ENCODE measurements around the gene ZNF148.

ZNF148 gene

DNA sequence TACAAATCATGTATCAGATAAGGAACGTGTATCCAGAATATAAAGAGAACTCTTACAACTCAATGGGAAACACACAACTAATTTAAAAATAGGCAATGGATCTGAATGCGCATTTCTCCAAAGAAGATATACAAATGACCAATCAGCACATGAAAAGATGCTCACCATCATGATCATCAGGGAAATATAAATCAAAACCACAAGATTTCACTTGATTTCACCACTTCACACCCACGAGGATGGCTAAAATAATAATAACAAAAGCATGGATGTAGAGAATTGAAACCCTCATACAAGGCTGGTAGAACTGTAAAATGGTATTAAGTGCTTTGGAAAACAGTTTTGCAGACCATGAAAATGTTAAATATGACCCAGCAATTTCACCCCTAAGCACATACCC lies 135.9 kb downstream of the ZNF148 start:
- Histone ChIP-seq H3K36me3 (ENCODE audit: insufficient read depth, insufficient read length, low read length) (peaks cover under 1% of the 10 kb centered on the region), H3K4me3 (ENCODE audit: insufficient read length, low read depth) (no peak overlapping the region), H3K27me3 (ENCODE audit: insufficient read depth, insufficient read length) (no peaks in the 10 kb centered on the region), H3K9me3 (ENCODE audit: insufficient read depth, low read length) (no peaks in the 10 kb centered on the region), H3K4me1 (ENCODE audit: insufficient read depth, insufficient read length) (no peaks in the 10 kb centered on the region), H3K9ac (ENCODE audit: insufficient read length, low read depth) (no peak overlapping the region)
- TF ChIP-seq ZNF274 (IDR thresholded peaks at IDR 0.05; ENCODE audit: low read depth, low read length) (no peak), SUZ12 (IDR thresholded peaks at IDR 0.05; ENCODE audit: extremely low read depth, insufficient read depth, insufficient read length) (no peak), YY1 (IDR thresholded peaks at IDR 0.05; ENCODE audit: insufficient read depth, insufficient read length) (no peak)
- DNase-seq (ENCODE audit: low read depth, low spot score), result no peak

DNA sequence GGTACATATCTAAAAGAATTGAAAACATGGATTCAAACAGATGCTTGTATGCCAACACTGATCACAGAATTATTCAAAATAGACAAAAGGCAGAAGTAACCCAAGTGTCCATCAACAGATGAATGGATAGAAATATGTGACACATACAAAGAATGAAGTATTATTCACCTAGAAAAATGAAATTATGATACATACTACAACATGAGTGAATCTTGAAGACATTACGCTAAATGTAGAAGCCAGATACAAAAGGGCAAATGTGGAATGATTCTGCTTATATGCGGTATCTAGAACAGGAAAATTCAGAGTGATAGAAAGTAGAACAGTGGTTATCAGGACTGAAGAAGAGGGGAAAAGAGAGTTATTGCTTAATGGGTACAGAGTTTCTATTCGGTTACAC lies 136.4 kb downstream of the ZNF148 start:
- DNase-seq (ENCODE audit: low read depth, low spot score), result no peak
- no peaks in the 10 kb centered on the region for H3K27me3 ChIP-seq (ENCODE audit: insufficient read depth, insufficient read length)
- no peaks in the 10 kb centered on the region for H3K4me1 ChIP-seq (ENCODE audit: insufficient read depth, insufficient read length)
- H3K9ac ChIP-seq (ENCODE audit: insufficient read length, low read depth), result no peak overlapping the region
- no peaks in the 10 kb centered on the region for H3K9me3 ChIP-seq (ENCODE audit: insufficient read depth, low read length)
- TF ChIP-seq SUZ12 (IDR thresholded peaks at IDR 0.05; ENCODE audit: extremely low read depth, insufficient read depth, insufficient read length), result no peak
- no peak for TF ChIP-seq ZNF274 (IDR thresholded peaks at IDR 0.05; ENCODE audit: low read depth, low read length)
- TF ChIP-seq YY1 (IDR thresholded peaks at IDR 0.05; ENCODE audit: insufficient read depth, insufficient read length), result no peak
- no peak overlapping the region for H3K4me3 ChIP-seq (ENCODE audit: insufficient read length, low read depth)
- H3K36me3 ChIP-seq (ENCODE audit: insufficient read depth, insufficient read length, low read length), result peaks cover 4% of the 10 kb centered on the region

DNA sequence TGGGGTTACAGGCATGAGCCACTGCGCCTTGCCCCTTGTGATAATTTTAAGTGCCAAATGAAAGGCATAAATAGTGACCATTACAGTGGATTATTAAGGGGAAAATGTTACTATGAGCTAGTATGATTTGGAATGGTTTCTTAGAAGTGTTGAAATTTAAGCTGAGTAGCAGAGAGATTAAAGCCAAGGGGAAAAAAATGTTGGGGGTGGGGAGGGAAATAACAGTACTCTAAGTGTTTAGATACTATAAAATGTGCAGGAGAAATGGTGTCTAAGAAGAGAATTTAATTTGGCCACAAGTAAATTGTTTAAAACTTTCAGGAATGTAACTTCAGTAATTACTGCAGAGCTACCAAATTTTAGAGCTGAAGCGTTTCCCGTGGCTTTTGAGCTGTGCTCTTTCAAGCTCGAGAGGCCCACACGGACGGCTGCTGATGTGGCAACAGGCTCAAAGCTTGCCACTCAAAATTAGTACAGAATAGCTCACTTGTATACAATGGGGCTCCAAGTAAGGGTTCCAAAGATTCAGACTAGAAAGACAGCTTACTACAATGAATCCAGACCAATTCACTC lies 138.7 kb downstream of the ZNF148 start:
- Histone ChIP-seq H3K4me1 (ENCODE audit: insufficient read depth, insufficient read length) (no peaks in the 10 kb centered on the region), H3K9me3 (ENCODE audit: insufficient read depth, low read length) (no peaks in the 10 kb centered on the region), H3K4me3 (ENCODE audit: insufficient read length, low read depth) (no peak overlapping the region), H3K27me3 (ENCODE audit: insufficient read depth, insufficient read length) (no peaks in the 10 kb centered on the region), H3K36me3 (ENCODE audit: insufficient read depth, insufficient read length, low read length) (peaks cover 16% of the 10 kb centered on the region), H3K9ac (ENCODE audit: insufficient read length, low read depth) (no peak overlapping the region)
- DNase-seq (ENCODE audit: low read depth, low spot score), result no peak
- no peak for TF ChIP-seq YY1 (IDR thresholded peaks at IDR 0.05; ENCODE audit: insufficient read depth, insufficient read length)
- no peak for TF ChIP-seq SUZ12 (IDR thresholded peaks at IDR 0.05; ENCODE audit: extremely low read depth, insufficient read depth, insufficient read length)
- TF ChIP-seq ZNF274 (IDR thresholded peaks at IDR 0.05; ENCODE audit: low read depth, low read length), result no peak

DNA sequence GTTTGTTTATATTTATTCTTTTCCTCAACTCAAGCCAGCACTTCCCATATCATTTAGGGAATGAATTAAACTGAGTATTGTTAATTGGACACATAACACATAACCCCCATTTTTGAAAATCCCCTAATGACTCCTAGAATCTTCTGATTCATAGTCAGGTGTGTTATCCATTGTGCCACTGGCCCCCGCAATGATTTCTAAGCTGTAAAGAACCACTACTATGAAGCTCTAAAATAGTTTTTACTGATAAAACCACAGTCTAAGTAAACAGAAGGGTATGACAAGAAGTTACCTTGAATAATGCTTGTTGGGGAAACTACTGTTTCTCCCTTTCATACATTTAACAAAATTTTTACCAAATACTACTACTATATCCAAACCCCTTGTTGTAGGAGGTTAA lies 140.3 kb downstream of the ZNF148 start:
- H3K36me3 ChIP-seq (ENCODE audit: insufficient read depth, insufficient read length, low read length), result peaks cover 16% of the 10 kb centered on the region
- H3K9ac ChIP-seq (ENCODE audit: insufficient read length, low read depth), result no peak overlapping the region
- H3K27me3 ChIP-seq (ENCODE audit: insufficient read depth, insufficient read length), result no peaks in the 10 kb centered on the region
- H3K4me3 ChIP-seq (ENCODE audit: insufficient read length, low read depth), result no peak overlapping the region
- no peak for TF ChIP-seq SUZ12 (IDR thresholded peaks at IDR 0.05; ENCODE audit: extremely low read depth, insufficient read depth, insufficient read length)
- no peak for TF ChIP-seq ZNF274 (IDR thresholded peaks at IDR 0.05; ENCODE audit: low read depth, low read length)
- no peak for TF ChIP-seq YY1 (IDR thresholded peaks at IDR 0.05; ENCODE audit: insufficient read depth, insufficient read length)
- H3K4me1 ChIP-seq (ENCODE audit: insufficient read depth, insufficient read length), result no peaks in the 10 kb centered on the region
- DNase-seq (ENCODE audit: low read depth, low spot score), result no peak
- H3K9me3 ChIP-seq (ENCODE audit: insufficient read depth, low read length), result no peaks in the 10 kb centered on the region

DNA sequence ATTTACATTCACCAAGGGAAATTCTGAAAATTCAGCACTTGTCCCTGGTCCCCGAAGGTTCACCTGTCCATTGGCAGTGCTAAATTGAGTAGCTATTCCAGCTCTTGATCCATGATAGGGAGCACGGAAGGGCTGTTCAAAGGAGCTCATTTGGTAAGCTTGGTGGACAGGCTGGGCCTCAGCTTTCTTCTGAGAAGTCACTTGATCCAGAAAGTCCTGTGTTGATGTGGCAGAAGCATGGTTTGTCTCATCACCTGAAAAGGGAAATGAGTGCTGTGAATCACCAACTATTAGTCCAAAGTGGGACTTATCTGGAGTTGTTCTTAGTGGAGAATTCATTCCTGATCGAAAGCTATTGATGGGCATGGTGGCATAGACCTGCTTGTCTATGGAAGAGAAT lies 142.7 kb downstream of the ZNF148 start:
- TF ChIP-seq YY1 (IDR thresholded peaks at IDR 0.05; ENCODE audit: insufficient read depth, insufficient read length), result no peak
- no peak for TF ChIP-seq SUZ12 (IDR thresholded peaks at IDR 0.05; ENCODE audit: extremely low read depth, insufficient read depth, insufficient read length)
- TF ChIP-seq ZNF274 (IDR thresholded peaks at IDR 0.05; ENCODE audit: low read depth, low read length), result no peak
- DNase-seq (ENCODE audit: low read depth, low spot score), result no peak
- Histone ChIP-seq H3K4me3 (ENCODE audit: insufficient read length, low read depth) (no peak overlapping the region), H3K36me3 (ENCODE audit: insufficient read depth, insufficient read length, low read length) (peaks cover 16% of the 10 kb centered on the region), H3K27me3 (ENCODE audit: insufficient read depth, insufficient read length) (no peaks in the 10 kb centered on the region), H3K9me3 (ENCODE audit: insufficient read depth, low read length) (no peaks in the 10 kb centered on the region), H3K4me1 (ENCODE audit: insufficient read depth, insufficient read length) (no peaks in the 10 kb centered on the region), H3K9ac (ENCODE audit: insufficient read length, low read depth) (no peak overlapping the region)

DNA sequence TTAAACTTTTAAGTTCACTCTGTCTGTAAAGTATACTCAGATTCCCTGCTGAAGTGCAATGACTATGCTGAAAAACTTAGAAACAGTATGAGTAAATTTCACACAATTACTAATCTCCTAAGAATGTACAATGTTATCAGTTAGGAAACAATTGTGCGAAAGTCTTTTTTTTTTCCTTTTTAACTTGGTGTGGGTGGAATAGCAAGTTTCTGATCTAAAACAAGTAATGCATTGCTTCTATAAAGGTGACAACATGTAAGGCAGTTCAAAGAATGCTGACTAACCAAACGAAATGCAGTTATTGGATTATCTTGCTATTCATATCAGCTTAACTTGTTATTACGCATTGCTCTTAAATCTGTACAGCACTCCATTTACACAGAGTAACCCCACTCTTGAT lies 143.2 kb downstream of the ZNF148 start:
- H3K36me3 ChIP-seq (ENCODE audit: insufficient read depth, insufficient read length, low read length), result peaks cover 16% of the 10 kb centered on the region

DNA sequence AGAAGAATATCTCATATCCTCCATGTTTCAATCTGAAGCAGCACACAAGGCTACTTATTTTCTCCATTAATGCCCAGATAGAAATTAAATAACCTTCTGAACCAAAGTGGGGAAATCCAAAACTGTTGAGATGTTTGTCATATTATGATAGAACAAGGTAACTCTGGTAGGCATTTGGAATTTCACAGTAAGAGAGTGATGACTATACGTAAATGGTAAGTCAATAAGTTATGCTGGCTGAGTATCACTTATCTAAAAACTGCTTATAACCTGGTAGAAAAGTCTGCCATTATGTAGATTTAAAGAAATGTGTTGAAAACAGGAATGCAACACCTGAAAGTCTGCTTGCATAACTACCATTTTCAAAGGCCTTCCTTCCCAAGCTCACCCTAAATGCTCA lies 145.4 kb downstream of the ZNF148 start:
- Histone ChIP-seq H3K9ac (ENCODE audit: insufficient read length, low read depth) (no peak overlapping the region), H3K27me3 (ENCODE audit: insufficient read depth, insufficient read length) (no peaks in the 10 kb centered on the region), H3K4me1 (ENCODE audit: insufficient read depth, insufficient read length) (no peaks in the 10 kb centered on the region), H3K36me3 (ENCODE audit: insufficient read depth, insufficient read length, low read length) (peaks cover 16% of the 10 kb centered on the region), H3K9me3 (ENCODE audit: insufficient read depth, low read length) (no peaks in the 10 kb centered on the region), H3K4me3 (ENCODE audit: insufficient read length, low read depth) (no peak overlapping the region)
- TF ChIP-seq ZNF274 (IDR thresholded peaks at IDR 0.05; ENCODE audit: low read depth, low read length), result no peak
- TF ChIP-seq YY1 (IDR thresholded peaks at IDR 0.05; ENCODE audit: insufficient read depth, insufficient read length), result no peak
- TF ChIP-seq SUZ12 (IDR thresholded peaks at IDR 0.05; ENCODE audit: extremely low read depth, insufficient read depth, insufficient read length), result no peak
- DNase-seq (ENCODE audit: low read depth, low spot score), result no peak

More for the DNA sequence above, 143.2 kb downstream of the ZNF148 start:
- Histone ChIP-seq H3K27me3 (ENCODE audit: insufficient read depth, insufficient read length) (no peaks in the 10 kb centered on the region), H3K4me3 (ENCODE audit: insufficient read length, low read depth) (no peak overlapping the region), H3K9me3 (ENCODE audit: insufficient read depth, low read length) (no peaks in the 10 kb centered on the region), H3K9ac (ENCODE audit: insufficient read length, low read depth) (no peak overlapping the region), H3K4me1 (ENCODE audit: insufficient read depth, insufficient read length) (no peaks in the 10 kb centered on the region)
- TF ChIP-seq SUZ12 (IDR thresholded peaks at IDR 0.05; ENCODE audit: extremely low read depth, insufficient read depth, insufficient read length) (no peak), YY1 (IDR thresholded peaks at IDR 0.05; ENCODE audit: insufficient read depth, insufficient read length) (no peak), ZNF274 (IDR thresholded peaks at IDR 0.05; ENCODE audit: low read depth, low read length) (no peak)
- DNase-seq (ENCODE audit: low read depth, low spot score), result no peak
